RWPE2 (cell line): ENCODE measurements around the gene GNAO1.
A peak's percentile ranks its signal among the peaks of the same experiment; 100 is the strongest.
"Not testable (repeated sequence)": the region's sequence is repeated elsewhere in the genome, so short reads cannot be mapped to it uniquely, and the experiment has no call there.

Experiments used
- ATAC-seq: fragments of 200-7000 bp; cut with Tn5 transposase; 3 replicates; pipeline ENCODE4 v1.9.1; 2021; ENCODE audit warnings: low read depth
- DNase-seq: peaks from one replicate; pipeline ENCODE4 v3.0.0-alpha.2; 2020; ENCODE audit warnings: low spot score
- H3K27ac ChIP-seq: fragments of 450-650 bp; 2 replicates; pipeline ENCODE4 v1.5.1; 2017; ENCODE audit warnings: mild to moderate bottlenecking; ENCODE audit not compliant: poor library complexity, severe bottlenecking
- H3K27me3 ChIP-seq: fragments of 250-450 bp; sonication (Bioruptor Pico); 2 replicates; pipeline ENCODE4 v1.5.1; 2021; ENCODE audit warnings: mild to moderate bottlenecking, moderate library complexity; ENCODE audit not compliant: insufficient read depth, poor library complexity, severe bottlenecking
- H3K36me3 ChIP-seq: fragments of 250-450 bp; sonication (Bioruptor Pico); 2 replicates; pipeline ENCODE4 v1.5.1; 2020; ENCODE audit warnings: low read depth, mild to moderate bottlenecking, moderate library complexity
- H3K4me1 ChIP-seq: fragments of 250-450 bp; sonication (Bioruptor Pico); 2 replicates; pipeline ENCODE4 v1.5.1; 2021; ENCODE audit warnings: mild to moderate bottlenecking, moderate library complexity; ENCODE audit not compliant: insufficient read depth, poor library complexity, severe bottlenecking
- H3K4me3 ChIP-seq: fragments of 250-450 bp; sonication (Bioruptor Pico); 2 replicates; pipeline ENCODE4 v1.5.1; 2021; ENCODE audit warnings: mild to moderate bottlenecking, moderate library complexity; ENCODE audit not compliant: severe bottlenecking
- H3K9me3 ChIP-seq: fragments of 250-450 bp; sonication (Bioruptor Pico); 2 replicates; pipeline ENCODE4 v1.5.1; 2021; ENCODE audit warnings: mild to moderate bottlenecking, moderate library complexity; ENCODE audit not compliant: severe bottlenecking
- TF ChIP-seq, protein P1 (sequence below): fragments of 450-650 bp; IDR thresholded peaks from one replicate; pipeline ENCODE4 v1.5.1; 2017; ENCODE audit warnings: mild to moderate bottlenecking, moderate library complexity; ENCODE audit not compliant: poor library complexity, severe bottlenecking

The GNAO1 gene

DNA sequence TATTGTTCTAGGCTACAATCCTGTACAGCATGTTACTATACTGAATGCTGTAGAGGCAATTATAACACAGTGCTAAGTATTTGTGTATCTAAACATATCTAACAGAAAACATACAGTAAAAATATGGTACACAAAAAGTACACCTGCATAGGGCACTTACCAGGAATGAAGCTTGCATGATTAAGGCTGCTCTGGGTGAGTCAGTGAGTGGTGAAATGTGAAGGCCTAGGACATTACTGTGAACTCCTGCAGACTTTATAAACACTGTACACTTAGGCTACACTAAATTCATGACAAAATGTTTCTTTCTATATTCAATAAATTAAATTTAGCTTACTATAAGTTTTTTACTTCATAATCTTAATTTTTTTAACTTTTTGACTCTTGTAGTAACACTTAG is 196.9 kb downstream of the GNAO1 start:
- ATAC-seq (peak; percentile 64; the same call in 1 of the 3 replicates), DNase-seq (no peak)
- Histone ChIP-seq H3K4me1 (peaks cover 8% of the 10 kb centered on the region), H3K4me3 (no peak overlapping the region), H3K36me3 (peaks cover 69% of the 10 kb centered on the region), H3K27ac (no peak overlapping the region), H3K27me3 (no peaks in the 10 kb centered on the region), H3K9me3 (no peaks in the 10 kb centered on the region)
- TF ChIP-seq, protein P1, sequence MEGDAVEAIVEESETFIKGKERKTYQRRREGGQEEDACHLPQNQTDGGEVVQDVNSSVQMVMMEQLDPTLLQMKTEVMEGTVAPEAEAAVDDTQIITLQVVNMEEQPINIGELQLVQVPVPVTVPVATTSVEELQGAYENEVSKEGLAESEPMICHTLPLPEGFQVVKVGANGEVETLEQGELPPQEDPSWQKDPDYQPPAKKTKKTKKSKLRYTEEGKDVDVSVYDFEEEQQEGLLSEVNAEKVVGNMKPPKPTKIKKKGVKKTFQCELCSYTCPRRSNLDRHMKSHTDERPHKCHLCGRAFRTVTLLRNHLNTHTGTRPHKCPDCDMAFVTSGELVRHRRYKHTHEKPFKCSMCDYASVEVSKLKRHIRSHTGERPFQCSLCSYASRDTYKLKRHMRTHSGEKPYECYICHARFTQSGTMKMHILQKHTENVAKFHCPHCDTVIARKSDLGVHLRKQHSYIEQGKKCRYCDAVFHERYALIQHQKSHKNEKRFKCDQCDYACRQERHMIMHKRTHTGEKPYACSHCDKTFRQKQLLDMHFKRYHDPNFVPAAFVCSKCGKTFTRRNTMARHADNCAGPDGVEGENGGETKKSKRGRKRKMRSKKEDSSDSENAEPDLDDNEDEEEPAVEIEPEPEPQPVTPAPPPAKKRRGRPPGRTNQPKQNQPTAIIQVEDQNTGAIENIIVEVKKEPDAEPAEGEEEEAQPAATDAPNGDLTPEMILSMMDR: no peak

DNA sequence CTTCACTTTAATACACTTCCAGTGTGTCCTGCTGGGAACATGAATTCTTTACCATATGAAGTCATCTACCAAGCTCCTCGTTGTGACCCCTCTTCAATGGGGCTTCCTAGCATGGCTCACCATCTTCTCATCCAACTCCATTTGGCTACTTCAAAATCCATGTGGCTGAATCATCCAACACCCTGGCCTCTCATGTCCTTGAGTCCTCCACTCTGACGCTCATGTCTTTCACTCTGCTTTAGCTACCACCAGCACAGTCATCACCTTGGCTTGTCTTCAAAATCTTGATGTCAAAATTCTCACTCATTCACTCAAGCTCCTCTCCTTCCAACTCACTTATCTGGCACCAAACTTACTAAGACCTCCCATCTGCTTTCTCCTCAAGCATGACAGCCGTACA is 198.3 kb downstream of the GNAO1 start:
- peaks cover 4% of the 10 kb centered on the region for H3K4me1 ChIP-seq

DNA sequence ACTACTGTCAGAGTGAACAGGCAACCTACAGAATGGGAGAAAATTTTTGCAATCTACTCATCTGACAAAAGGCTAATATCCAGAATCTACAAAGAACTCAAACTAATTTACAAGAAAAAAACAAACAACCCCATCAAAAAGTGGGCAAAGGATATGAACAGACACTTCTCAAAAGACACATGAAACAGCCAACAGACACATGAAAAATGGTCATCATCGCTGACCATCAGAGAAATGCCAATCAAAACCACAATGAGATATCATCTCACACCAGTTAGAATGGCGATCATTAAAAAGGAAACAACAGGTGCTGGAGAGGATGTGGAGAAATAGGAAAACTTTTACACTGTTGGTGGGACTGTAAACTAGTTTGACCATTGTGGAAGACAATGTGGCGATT is 205.4 kb downstream of the GNAO1 start:
- not testable (repeated sequence) for H3K27me3 ChIP-seq, H3K27ac ChIP-seq, H3K9me3 ChIP-seq, H3K4me3 ChIP-seq, H3K4me1 ChIP-seq, ATAC-seq, DNase-seq
- peaks cover 42% of the 10 kb centered on the region for H3K36me3 ChIP-seq

More for the DNA sequence above, 198.3 kb downstream of the GNAO1 start:
- Histone ChIP-seq H3K4me3 (no peak overlapping the region), H3K27ac (peak overlapping the region; percentile 0), H3K9me3 (no peaks in the 10 kb centered on the region), H3K27me3 (no peaks in the 10 kb centered on the region), H3K36me3 (peaks cover 65% of the 10 kb centered on the region)
- DNase-seq (no peak), ATAC-seq (peak; percentile 73)
- TF ChIP-seq, protein P1: no peak

DNA sequence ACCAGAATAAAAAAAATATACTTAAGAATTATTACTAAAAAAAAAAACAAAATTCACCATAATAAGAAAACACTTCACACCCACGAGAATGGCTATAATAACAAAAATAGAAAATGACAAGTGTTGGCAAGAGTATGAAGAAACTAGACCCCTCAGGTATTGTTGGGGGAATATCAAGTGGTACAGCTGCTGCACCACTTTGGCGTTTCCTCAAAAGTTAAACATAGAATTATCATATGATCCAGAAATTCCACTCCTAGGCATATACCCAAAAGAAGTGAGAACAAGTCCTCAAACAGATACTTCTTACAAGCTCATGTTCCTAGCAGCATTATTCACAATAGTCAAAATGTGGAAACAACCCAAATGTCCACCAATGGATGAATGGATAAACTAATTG is 207.8 kb downstream of the GNAO1 start:
- Histone ChIP-seq H3K27me3 (no peaks in the 10 kb centered on the region), H3K27ac (no peak overlapping the region), H3K4me1 (no peaks in the 10 kb centered on the region), H3K9me3 (no peaks in the 10 kb centered on the region), H3K36me3 (peaks cover 52% of the 10 kb centered on the region), H3K4me3 (no peak overlapping the region)
- ATAC-seq: no peak
- TF ChIP-seq, protein P1: no peak
- no peak for DNase-seq

DNA sequence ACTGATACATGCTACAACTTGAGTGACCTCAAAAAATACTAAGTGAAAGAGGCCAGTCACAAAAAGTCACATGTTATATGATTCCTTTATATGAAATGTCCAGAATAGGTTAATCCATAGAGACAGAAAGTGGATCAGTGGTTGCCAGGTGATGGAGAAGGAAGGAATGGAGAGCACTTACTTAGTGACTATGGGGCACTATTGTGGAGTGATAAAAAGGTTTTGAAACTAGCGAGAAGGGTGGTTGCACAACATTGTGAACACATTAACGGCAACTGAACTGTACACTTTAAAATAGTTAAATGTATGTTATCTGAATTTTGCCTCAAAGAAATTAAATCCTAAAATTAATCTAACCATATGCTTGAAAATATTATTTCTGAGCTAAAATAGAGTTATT is 208.2 kb downstream of the GNAO1 start:
- Histone ChIP-seq H3K4me1 (no peaks in the 10 kb centered on the region), H3K27ac (no peak overlapping the region), H3K36me3 (peaks cover 54% of the 10 kb centered on the region), H3K4me3 (no peak overlapping the region), H3K27me3 (no peaks in the 10 kb centered on the region), H3K9me3 (no peaks in the 10 kb centered on the region)
- DNase-seq: no peak
- ATAC-seq: no peak
- TF ChIP-seq, protein P1: no peak
